Mammary epithelial cell (primary cell): ENCODE results near the gene TGFBR3L.

Experiments
- CTCF ChIP-seq, 2 donors: IDR thresholded peaks in 1 of 2; conservative IDR thresholded peaks in 1 of 2; 2 replicates each; pipeline ENCODE4 v1.5.1; 2011 to 2012; ENCODE audit warnings: inconsistent platforms in 2 of 2, low read length in 2 of 2, mild to moderate bottlenecking in 2 of 2, control low read depth in 1 of 2, low read depth in 1 of 2; ENCODE audit not compliant: insufficient read depth in 1 of 2; ENCODE audit errors: extremely low read depth in 1 of 2
- EZH2 ChIP-seq: IDR thresholded peaks from 2 replicates; pipeline ENCODE4 v1.6.1; 2012; ENCODE audit warnings: low read length, inconsistent platforms, borderline replicate concordance

- peak in 1 of 2 donors; percentile 53 for TF ChIP-seq CTCF (conservative IDR thresholded peaks at IDR 0.05 in 1 of 2, IDR thresholded peaks at IDR 0.05 in 1 of 2; ENCODE audit: extremely low read depth in 1 of 2, insufficient read depth in 1 of 2, low read depth in 1 of 2, low read length in 2 of 2)
- TF ChIP-seq EZH2: peak; percentile 71
Observed at GRCh38 chr19:7917267-7918061, 2.8 kb downstream of the TGFBR3L start.
